GM12878 (cell line): ENCODE data around the gene STEAP3. TPM values are rescaled to one million over a fixed set of nuclear protein-coding genes. Genes with fewer than 3 reads are reported as not detected.

Experiments used
- ATAC-seq: fragments of 200-7000 bp; cut with Tn5 transposase; 3 replicates; pipeline ENCODE4 v1.9.1; 2020; ENCODE audit warnings: mild to moderate bottlenecking, moderate library complexity
- BruUV-seq: library from RNA; stranded (reverse); fragments of 400-500 nt; replicated peaks from 2 replicates; lab custom pipeline; 2021; lab: Mats Ljungman, UMichigan
- CTCF ChIA-PET: fragments of 300-600 bp; sonication (Branson Sonifier 250); formaldehyde crosslinking; extraction: SDS; loops from one replicate; lab custom pipeline; 2021; ENCODE audit warnings: inconsistent platforms; lab: Yijun Ruan, JAX
- POLR2A ChIA-PET: fragments of 350-600 bp; formaldehyde crosslinking; extraction: SDS; loops from one replicate; lab custom pipeline; 2021; ENCODE audit warnings: inconsistent platforms; lab: Charles Lee
- RAD21 ChIA-PET: fragments of 300-600 bp; sonication (Branson Sonifier 250); formaldehyde crosslinking; loops from one replicate; lab custom pipeline; 2023; ENCODE audit warnings: antibody characterized with exemption; ENCODE audit not compliant: unreplicated experiment; lab: Charles Lee
- SMC1A ChIA-PET: fragments of 300-600 bp; sonication (Branson Sonifier 250); formaldehyde crosslinking; loops from one replicate; lab custom pipeline; 2023; ENCODE audit not compliant: unreplicated experiment, uncharacterized antibody; lab: Charles Lee
- DNase-seq: peaks from one replicate; pipeline ENCODE4 v3.0.0-alpha.2; 2011; ENCODE audit warnings: low read depth, low spot score
- FAIRE-seq: peaks from 3 replicates; lab custom pipeline; 2011; peaks lifted over from hg19 to GRCh38; lab: Jason Lieb, UNC
- H2AFZ ChIP-seq: 2 replicates; pipeline ENCODE4 v1.6.0; 2011; ENCODE audit warnings: low read depth, low read length, control low read depth; ENCODE audit not compliant: control insufficient read depth
- H3K27ac ChIP-seq: 2 replicates; pipeline ENCODE4 v1.5.1; 2011; ENCODE audit warnings: control low read depth; ENCODE audit not compliant: control insufficient read depth, insufficient read depth
- H3K27me3 ChIP-seq, 2 experiments: replicated peaks in 1 of 2; 2 replicates each; pipeline versions ENCODE4 v1.6.0 to v1.6.1; 2011; ENCODE audit warnings: low read length in 1 of 2; ENCODE audit not compliant: control insufficient read depth in 2 of 2, insufficient read depth in 2 of 2
- H3K36me3 ChIP-seq, 2 experiments: 2 replicates each; pipeline ENCODE4 v1.5.1; 2011; ENCODE audit warnings: low read length in 1 of 2; ENCODE audit not compliant: control insufficient read depth in 2 of 2, insufficient read depth in 2 of 2
- H3K4me1 ChIP-seq: 2 replicates; pipeline ENCODE4 v1.6.1; 2011; ENCODE audit warnings: mild to moderate bottlenecking, low read length, moderate library complexity, mixed read lengths; ENCODE audit not compliant: control insufficient read depth, insufficient read depth
- H3K4me2 ChIP-seq: 2 replicates; pipeline ENCODE4 v1.6.0; 2011; ENCODE audit warnings: control low read depth; ENCODE audit not compliant: control insufficient read depth, insufficient read depth
- H3K4me3 ChIP-seq: fragments of 200-600 bp; sonication (generic); 2 replicates; pipeline ENCODE4 v1.5.1; 2016
- H3K79me2 ChIP-seq: 2 replicates; pipeline ENCODE4 v1.6.0; 2011; ENCODE audit warnings: low read length; ENCODE audit not compliant: control insufficient read depth, insufficient read depth
- H3K9ac ChIP-seq: 2 replicates; pipeline ENCODE4 v1.8.0; 2011; ENCODE audit warnings: low read length, control low read depth, mixed read lengths; ENCODE audit not compliant: control insufficient read depth, insufficient read depth
- H3K9me3 ChIP-seq: replicated peaks from 3 replicates; pipeline ENCODE4 v1.5.1; 2011; ENCODE audit warnings: mild to moderate bottlenecking, low read length; ENCODE audit not compliant: control insufficient read depth, insufficient read depth
- H4K20me1 ChIP-seq: 2 replicates; pipeline ENCODE4 v1.6.0; 2011; ENCODE audit not compliant: control insufficient read depth, insufficient read depth
- ATF2 ChIP-seq: IDR thresholded peaks from 2 replicates; pipeline ENCODE4 v1.6.1; 2012; ENCODE audit warnings: low read length, inconsistent platforms
- BCL11A ChIP-seq: IDR thresholded peaks from 2 replicates; pipeline ENCODE4 v1.6.1; 2011; ENCODE audit warnings: low read depth, low read length
- CHD1 ChIP-seq: IDR thresholded peaks from 2 replicates; pipeline ENCODE4 v1.6.1; 2012; ENCODE audit warnings: low read depth, low read length, improper control_type of control experiment
- CHD4 ChIP-seq: fragments of 200-600 bp; sonication (generic); IDR thresholded peaks from 2 replicates; pipeline ENCODE4 v1.6.1; 2016; ENCODE audit warnings: mild to moderate bottlenecking
- FOXK2 ChIP-seq: fragments of 450-650 bp; IDR thresholded peaks from 2 replicates; pipeline ENCODE4 v1.6.1; 2017; ENCODE audit warnings: mild to moderate bottlenecking, moderate library complexity
- MYB ChIP-seq: fragments of 150-350 bp; IDR thresholded peaks from 2 replicates; pipeline ENCODE4 v1.6.1; 2014; ENCODE audit warnings: mild to moderate bottlenecking, low read depth, low read length, borderline replicate concordance
- POLR2AphosphoS2 ChIP-seq: IDR thresholded peaks from 2 replicates; pipeline ENCODE4 v1.6.1; 2011; ENCODE audit warnings: low read depth, mild to moderate bottlenecking, low read length, improper control_type of control experiment, moderate library complexity
- RCOR1 ChIP-seq: conservative IDR thresholded peaks from 2 replicates; pipeline ENCODE4 v1.6.1; 2012; ENCODE audit warnings: low read depth, low read length, improper control_type of control experiment
- SKIL ChIP-seq: fragments of 450-650 bp; IDR thresholded peaks from 2 replicates; pipeline ENCODE4 v1.6.1; 2017; ENCODE audit warnings: mild to moderate bottlenecking, low read depth, inconsistent platforms; ENCODE audit not compliant: poor library complexity, severe bottlenecking
- SP1 ChIP-seq: IDR thresholded peaks from one replicate; pipeline ENCODE4 v1.6.1; 2011; ENCODE audit warnings: low read depth, low read length
- SREBF1 ChIP-seq: IDR thresholded peaks from 2 replicates; pipeline ENCODE4 v1.6.1; 2012; ENCODE audit warnings: mild to moderate bottlenecking, low read length
- SREBF2 ChIP-seq: IDR thresholded peaks from 2 replicates; pipeline ENCODE4 v1.6.1; 2012; ENCODE audit warnings: mild to moderate bottlenecking, low read length
- WRNIP1 ChIP-seq: IDR thresholded peaks from 2 replicates; pipeline ENCODE4 v1.6.1; 2011; ENCODE audit warnings: low read depth, low read length, improper control_type of control experiment, borderline replicate concordance
- WGBS: methylation state at CpG from one replicate; pipeline ENCODE4 v1.1.6; 2016; ENCODE audit warnings: low lambda C conversion rate; ENCODE audit not compliant: insufficient replicate concordance, insufficient coverage; ENCODE audit errors: missing lambda C conversion rate; 5-methylcytosine and 5-hydroxymethylcytosine counted together
- in situ Hi-C: fragments of 300-500 bp; cut with MboI; formaldehyde crosslinking; loops from 9 replicates; pipeline ENCODE4 v1.14.3; 2018; ENCODE audit warnings: mixed read lengths
- intact Hi-C: fragments of 100-400 bp; cut with micrococcal nuclease; formaldehyde crosslinking; loops from one replicate; pipeline ENCODE4 v1.14.2; 2022; ENCODE audit not compliant: unreplicated experiment
- polyA plus RNA-seq, 11 experiments: library from polyadenylated mRNA; depleted of rRNA in 4 of 11; unstranded in 6 of 11; stranded (reverse) in 5 of 11; fragments of >200 nt; fragmentation: Nextera tagmentation in 4 of 11; fragmentation: Illumina TruSeq in 1 of 11; extraction: Ambion mirVana in 4 of 11; extraction: Trizol in 1 of 11; gene quantifications; 1 replicate in 1 of 11; 2 replicates in 10 of 11; pipeline versions ENCODE4 v1.2.1 to v1.2.3, GENCODE V29; 2011 to 2016; ENCODE audit warnings: inconsistent platforms in 2 of 11, missing spikeins in 2 of 11, low read depth in 1 of 11
- total RNA-seq, 4 experiments: library from RNA; depleted of rRNA in 3 of 4; stranded (reverse); fragments of >200 nt in 3 of 4; fragmentation: Illumina TruSeq in 1 of 4; extraction: Trizol in 1 of 4; gene quantifications; 2 replicates each; pipeline versions ENCODE4 v1.2.1 to v1.2.3, GENCODE V29; 2013 to 2021

Gene STEAP3
- total and polyA plus RNA-seq, 10 of the 15 experiments (the other 5 are each of a cell fraction or from before 2014, with no cell fraction given): 0.42 to 8.3 (median 4.8) TPM

GRCh38 chr2:119259296-119259860, 35.7 kb downstream of the STEAP3 start:
- Histone ChIP-seq H3K27ac (no peak overlapping the region), H3K9ac (no peak overlapping the region), H4K20me1 (no peaks in the 10 kb centered on the region), H3K4me1 (no peaks in the 10 kb centered on the region), H3K36me3 (peaks cover 0 to 2% of the 10 kb centered on the region in 2 experiments; a peak in 2 of 4 replicates), H3K4me2 (no peak overlapping the region), H3K27me3 (no peaks in the 10 kb centered on the region), H3K9me3 (no peaks in the 10 kb centered on the region), H3K4me3 (no peak overlapping the region), H3K79me2 (no peaks in the 10 kb centered on the region), H2AFZ (no peak overlapping the region)
- POLR2A ChIA-PET: no interaction called here
- ATAC-seq (no peak), FAIRE-seq (no peak), DNase-seq (no peak)
- CTCF ChIA-PET: interaction anchor here (1.0 to 1.1 kb wide), 2 partner anchors 10 to 378 kb away, joined by 3 read pairs; no protein-coding TSS in a partner anchor
- RAD21 ChIA-PET: no interaction called here
- in situ Hi-C loops: no loop called here
- WGBS: 80% methylated on average over 5 of the region's 5 CpGs
- intact Hi-C loops: no loop called here
- no peak for TF ChIP-seq SP1
- no peak for TF ChIP-seq CHD4
- TF ChIP-seq BCL11A: no peak
- BruUV-seq: no TSS peak
- SMC1A ChIA-PET: interaction anchor here (0.6 kb wide), 1 partner anchor 387 kb away, joined by 3 read pairs; no protein-coding TSS in a partner anchor

- H3K79me2 ChIP-seq: no peaks in the 10 kb centered on the region
- no peak for DNase-seq
- no peaks in the 10 kb centered on the region for H3K27me3 ChIP-seq
- in situ Hi-C loops: no loop called here
- ChIA-PET RAD21 (no interaction called here), SMC1A (no interaction called here), CTCF (interaction anchor here (0.7 to 1.7 kb wide), 2 partner anchors 27 to 89 kb away, joined by 4 to 7 read pairs; no protein-coding TSS in a partner anchor), POLR2A (interaction anchor here (0.7 kb wide), 1 partner anchor 14 kb away, joined by 3 read pairs; no protein-coding TSS in a partner anchor)
- H3K4me3 ChIP-seq: no peak overlapping the region
- H3K27ac ChIP-seq: no peak overlapping the region
- no peaks in the 10 kb centered on the region for H3K9me3 ChIP-seq
- 72% methylated on average over 11 of the region's 11 CpGs for WGBS
- FAIRE-seq: no peak
- no peaks in the 10 kb centered on the region for H4K20me1 ChIP-seq
- H3K4me1 ChIP-seq: no peaks in the 10 kb centered on the region
- no peak overlapping the region for H3K9ac ChIP-seq
- no peak overlapping the region for H3K4me2 ChIP-seq
- no peak overlapping the region for H2AFZ ChIP-seq
- H3K36me3 ChIP-seq: peaks cover 0 to 2% of the 10 kb centered on the region in 2 experiments; a peak in 2 of 4 replicates
- BruUV-seq: no TSS peak
- no peak for ATAC-seq
- intact Hi-C loops: no loop called here
- no peak for TF ChIP-seq RCOR1
- no peak for TF ChIP-seq SREBF1
- TF ChIP-seq CHD1: no peak
- TF ChIP-seq FOXK2: no peak
- TF ChIP-seq SKIL: no peak
- no peak for TF ChIP-seq POLR2AphosphoS2
- no peak for TF ChIP-seq WRNIP1
- TF ChIP-seq ATF2: no peak
- no peak for TF ChIP-seq SREBF2
- no peak for TF ChIP-seq MYB
Measured at GRCh38 chr2:119260646-119261492, 37.2 kb downstream of the STEAP3 start.
